Muscle layer of colon (tissue), 2 donors: ENCODE results near the gene DRC1.
"Not testable (repeated sequence)": the region's sequence is repeated elsewhere in the genome, so short reads cannot be mapped to it uniquely, and the experiment has no call there.

Experiments used
- H3K27ac ChIP-seq: one replicate; pipeline ENCODE4 v1.7.0; 2013; ENCODE audit warnings: low read depth, mild to moderate bottlenecking, low read length, moderate library complexity
- H3K27me3 ChIP-seq, 2 donors: one replicate each; pipeline ENCODE4 v1.7.0; 2013; ENCODE audit warnings: low read length in 2 of 2, mild to moderate bottlenecking in 2 of 2; ENCODE audit not compliant: insufficient read depth in 2 of 2, control insufficient read depth in 1 of 2
- H3K36me3 ChIP-seq: one replicate; pipeline ENCODE4 v1.7.0; 2013; ENCODE audit warnings: mild to moderate bottlenecking, low read length; ENCODE audit not compliant: insufficient read depth
- H3K4me1 ChIP-seq: one replicate; pipeline ENCODE4 v1.7.0; 2013; ENCODE audit warnings: mild to moderate bottlenecking, low read length; ENCODE audit not compliant: insufficient read depth
- H3K4me3 ChIP-seq, 2 donors: one replicate each; pipeline ENCODE4 v1.7.0; 2013; ENCODE audit warnings: low read length in 2 of 2, low read depth in 1 of 2, mild to moderate bottlenecking in 1 of 2, moderate library complexity in 1 of 2
- H3K9ac ChIP-seq: one replicate; pipeline ENCODE4 v1.7.0; 2013; ENCODE audit warnings: low read length
- H3K9me3 ChIP-seq: one replicate; pipeline ENCODE4 v1.7.0; 2013; ENCODE audit warnings: mild to moderate bottlenecking, low read length
- donor health status: abdominal sarcoma.
- donor health status: Adenocarcinoma of cecum.

The DRC1 gene

GRCh38 chr2:26369664-26370063 lies 32.1 kb upstream of the DRC1 start:
- H3K4me3 ChIP-seq, H3K4me1 ChIP-seq, H3K36me3 ChIP-seq, H3K9ac ChIP-seq, H3K9me3 ChIP-seq, H3K27me3 ChIP-seq, H3K27ac ChIP-seq: not testable (repeated sequence)

DNA sequence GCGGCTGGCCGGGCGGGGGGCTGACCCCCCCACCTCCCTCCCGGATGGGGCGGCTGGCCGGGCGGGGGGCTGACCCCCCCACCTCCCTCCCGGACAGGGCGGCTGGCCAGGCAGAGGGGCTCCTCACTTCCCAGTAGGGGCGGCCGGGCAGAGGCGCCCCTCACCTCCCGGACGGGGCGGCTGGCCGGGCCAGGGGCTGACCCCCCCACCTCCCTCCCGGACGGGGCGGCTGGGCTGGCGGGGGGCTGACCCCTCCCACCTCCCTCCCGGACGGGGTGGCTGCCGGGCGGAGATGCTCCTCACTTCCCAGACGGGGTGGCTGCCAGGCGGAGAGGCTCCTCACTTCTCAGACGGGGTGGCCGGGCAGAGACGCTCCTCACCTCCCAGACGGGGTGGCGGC lies 30.8 kb upstream of the DRC1 start:
- not testable (repeated sequence) for H3K9me3 ChIP-seq, H3K4me1 ChIP-seq, H3K27me3 ChIP-seq, H3K9ac ChIP-seq, H3K4me3 ChIP-seq, H3K27ac ChIP-seq
- peaks cover 13% of the 10 kb centered on the region for H3K36me3 ChIP-seq

DNA sequence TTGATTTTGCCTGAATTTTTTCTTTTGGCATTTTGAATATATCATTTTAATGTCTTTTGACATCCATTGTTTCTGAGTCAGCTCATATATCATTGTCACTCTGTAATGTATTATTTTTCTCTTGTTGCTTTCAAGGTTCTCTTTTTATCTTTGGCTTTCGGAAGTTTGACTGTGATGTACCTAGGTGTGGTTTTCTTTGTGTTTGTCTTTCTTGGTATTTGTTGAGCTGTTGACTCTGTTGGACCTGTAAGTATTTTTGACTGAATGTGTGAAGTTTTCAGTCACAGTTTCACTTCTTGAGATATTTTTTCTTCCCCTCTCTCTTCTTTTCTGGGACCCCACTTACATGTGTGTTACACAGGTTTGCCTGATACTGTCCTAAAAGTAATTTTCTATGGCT lies 24.9 kb upstream of the DRC1 start:
- H3K4me3 ChIP-seq, result no peak overlapping the region
- no peak overlapping the region for H3K27ac ChIP-seq
- no peaks in the 10 kb centered on the region for H3K27me3 ChIP-seq
- no peaks in the 10 kb centered on the region for H3K9me3 ChIP-seq
- H3K36me3 ChIP-seq, result peaks cover 16% of the 10 kb centered on the region
- no peaks in the 10 kb centered on the region for H3K4me1 ChIP-seq
- H3K9ac ChIP-seq, result no peak overlapping the region

DNA sequence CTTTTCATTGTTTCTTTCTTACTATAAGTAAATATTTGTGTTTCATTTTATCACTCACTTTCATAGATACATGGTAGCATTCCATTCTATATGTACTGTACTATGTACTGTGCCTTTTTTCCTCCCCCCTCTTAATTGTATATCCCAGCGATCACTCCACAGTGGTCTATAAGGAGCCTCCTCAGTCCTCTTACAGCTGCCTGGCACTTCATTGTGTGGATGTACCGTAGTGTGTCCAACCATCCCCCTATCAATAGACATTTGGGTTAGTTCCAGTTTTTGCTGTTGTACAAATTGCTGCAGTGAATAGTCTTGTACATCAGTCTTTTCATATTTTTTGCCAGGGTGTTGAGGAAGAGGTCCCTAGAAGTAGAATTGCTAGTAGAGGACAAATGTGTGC lies 21.4 kb upstream of the DRC1 start:
- Histone ChIP-seq H3K4me1 (no peaks in the 10 kb centered on the region), H3K9me3 (no peaks in the 10 kb centered on the region), H3K36me3 (peaks cover 8% of the 10 kb centered on the region), H3K9ac (no peak overlapping the region), H3K27me3 (no peaks in the 10 kb centered on the region), H3K4me3 (no peak overlapping the region), H3K27ac (no peak overlapping the region)

DNA sequence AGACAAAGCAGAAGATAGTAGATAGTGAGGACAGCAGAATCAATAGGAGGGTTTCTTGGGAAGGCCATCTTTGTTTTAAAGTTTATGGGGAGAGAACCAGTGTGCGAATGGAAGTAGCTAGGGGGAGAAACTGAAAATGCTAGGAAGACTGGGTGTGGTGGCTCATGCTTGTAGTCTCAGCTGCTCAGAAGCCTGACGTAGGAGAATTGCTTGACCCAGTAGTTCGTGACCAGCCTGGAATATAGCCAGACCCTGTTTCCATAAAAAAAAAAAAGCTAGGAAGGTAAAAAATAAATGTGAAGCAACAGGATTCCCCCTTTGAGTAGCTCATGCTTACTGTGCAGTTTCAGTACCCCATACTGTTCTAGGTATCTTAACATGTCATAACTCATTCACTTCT lies 19.2 kb upstream of the DRC1 start:
- Histone ChIP-seq H3K27me3 (no peaks in the 10 kb centered on the region), H3K4me1 (no peaks in the 10 kb centered on the region), H3K27ac (no peak overlapping the region), H3K9ac (no peak overlapping the region), H3K4me3 (no peak overlapping the region), H3K36me3 (no peaks in the 10 kb centered on the region), H3K9me3 (no peaks in the 10 kb centered on the region)

GRCh38 chr2:26384183-26384582 lies 17.5 kb upstream of the DRC1 start:
- H3K9me3 ChIP-seq, result no peaks in the 10 kb centered on the region
- no peak overlapping the region for H3K27ac ChIP-seq
- H3K4me3 ChIP-seq, result no peak overlapping the region
- no peak overlapping the region for H3K9ac ChIP-seq
- H3K36me3 ChIP-seq, result peaks cover 7% of the 10 kb centered on the region
- no peaks in the 10 kb centered on the region for H3K27me3 ChIP-seq
- H3K4me1 ChIP-seq, result no peaks in the 10 kb centered on the region

GRCh38 chr2:26384597-26384996 lies 17.1 kb upstream of the DRC1 start:
- Histone ChIP-seq H3K4me3 (no peak overlapping the region), H3K9ac (no peak overlapping the region), H3K27ac (no peak overlapping the region), H3K36me3 (peaks cover 9% of the 10 kb centered on the region), H3K4me1 (no peaks in the 10 kb centered on the region), H3K9me3 (no peaks in the 10 kb centered on the region), H3K27me3 (no peaks in the 10 kb centered on the region)

GRCh38 chr2:26387189-26387588 lies 14.5 kb upstream of the DRC1 start:
- H3K4me3 ChIP-seq, result no peak overlapping the region
- no peaks in the 10 kb centered on the region for H3K27me3 ChIP-seq
- no peak overlapping the region for H3K27ac ChIP-seq
- H3K36me3 ChIP-seq, result peaks cover 9% of the 10 kb centered on the region
- H3K9ac ChIP-seq, result no peak overlapping the region
- H3K4me1 ChIP-seq, result no peaks in the 10 kb centered on the region
- H3K9me3 ChIP-seq, result no peaks in the 10 kb centered on the region

DNA sequence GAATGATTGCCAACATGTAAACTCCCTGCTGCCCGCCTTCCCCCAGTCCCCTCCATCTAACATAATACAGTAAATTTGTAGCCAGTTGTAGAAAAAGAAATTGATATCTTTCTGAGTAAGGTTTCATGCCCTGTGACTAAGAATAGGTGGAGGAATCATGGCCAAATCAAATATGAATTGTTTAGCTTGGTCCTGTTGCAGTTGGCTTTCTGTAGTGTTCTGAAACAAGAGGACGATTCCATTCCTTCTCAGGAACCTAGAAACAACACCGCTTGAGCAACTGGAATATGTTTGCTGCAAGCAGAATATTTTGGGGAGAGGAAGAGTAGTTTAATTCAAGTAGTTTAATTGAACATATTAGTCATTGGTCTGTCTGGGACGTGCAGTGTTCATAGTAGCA lies 7.0 kb upstream of the DRC1 start:
- no peaks in the 10 kb centered on the region for H3K9me3 ChIP-seq
- no peaks in the 10 kb centered on the region for H3K27me3 ChIP-seq
- no peak overlapping the region for H3K27ac ChIP-seq
- no peak overlapping the region for H3K4me3 ChIP-seq
- no peak overlapping the region for H3K9ac ChIP-seq
- H3K36me3 ChIP-seq, result peaks cover 5% of the 10 kb centered on the region
- no peaks in the 10 kb centered on the region for H3K4me1 ChIP-seq

DNA sequence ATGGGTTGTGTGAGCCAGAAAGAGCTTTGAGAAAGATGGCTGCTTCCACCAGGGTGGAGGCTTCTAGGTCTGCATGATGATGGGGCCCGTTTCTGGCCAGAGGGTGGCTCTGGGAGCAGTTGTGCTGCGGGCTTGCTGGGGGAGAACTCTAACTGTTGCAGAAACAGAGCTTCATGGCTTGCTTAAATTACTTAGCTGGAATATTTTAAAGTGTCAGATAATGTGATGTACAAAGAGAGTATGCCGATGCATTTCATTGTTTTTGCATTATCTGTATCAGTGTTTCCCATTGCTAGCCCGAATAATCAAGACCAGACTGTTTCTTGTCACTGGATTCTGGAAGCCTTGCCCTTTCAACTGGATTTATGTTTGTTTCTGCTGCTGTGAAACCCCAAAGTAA lies 6.3 kb upstream of the DRC1 start:
- H3K4me3 ChIP-seq, result no peak overlapping the region
- H3K27ac ChIP-seq, result no peak overlapping the region
- H3K9me3 ChIP-seq, result no peaks in the 10 kb centered on the region
- no peaks in the 10 kb centered on the region for H3K4me1 ChIP-seq
- no peak overlapping the region for H3K9ac ChIP-seq
- H3K27me3 ChIP-seq, result no peaks in the 10 kb centered on the region
- peaks cover 5% of the 10 kb centered on the region for H3K36me3 ChIP-seq

DNA sequence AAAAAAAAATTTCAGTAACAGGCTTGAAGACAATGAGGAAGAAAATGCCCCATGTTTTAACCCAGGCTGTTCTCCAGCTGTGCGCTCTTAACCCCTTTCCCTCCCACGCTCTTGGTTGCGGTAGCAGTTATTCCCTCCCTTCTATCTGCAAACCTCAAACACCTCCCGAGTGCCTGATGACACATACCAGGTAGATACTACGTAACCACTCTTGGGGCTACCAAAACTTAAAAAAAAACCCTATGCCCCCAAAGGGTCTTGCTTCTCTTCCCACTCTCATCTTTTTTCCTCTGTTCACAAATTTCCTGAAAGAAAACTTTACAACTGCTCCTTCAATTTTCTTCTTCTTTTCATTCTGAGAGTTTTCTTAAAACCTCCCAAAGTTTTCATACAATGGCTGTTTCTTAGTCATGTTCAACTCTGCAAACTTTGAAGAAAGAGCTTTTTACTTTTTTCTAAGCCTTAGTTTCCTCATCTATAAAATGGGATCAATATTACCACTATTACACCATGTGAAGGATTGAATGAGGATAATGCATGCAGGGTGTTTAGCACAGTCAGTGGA lies 4.9 kb upstream of the DRC1 start:
- no peak overlapping the region for H3K4me3 ChIP-seq
- H3K9ac ChIP-seq, result no peak overlapping the region
- no peaks in the 10 kb centered on the region for H3K9me3 ChIP-seq
- H3K27ac ChIP-seq, result no peak overlapping the region
- peaks cover 5% of the 10 kb centered on the region for H3K36me3 ChIP-seq
- H3K4me1 ChIP-seq, result no peaks in the 10 kb centered on the region
- H3K27me3 ChIP-seq, result peaks cover 0 to 3% of the 10 kb centered on the region in 2 donors

DNA sequence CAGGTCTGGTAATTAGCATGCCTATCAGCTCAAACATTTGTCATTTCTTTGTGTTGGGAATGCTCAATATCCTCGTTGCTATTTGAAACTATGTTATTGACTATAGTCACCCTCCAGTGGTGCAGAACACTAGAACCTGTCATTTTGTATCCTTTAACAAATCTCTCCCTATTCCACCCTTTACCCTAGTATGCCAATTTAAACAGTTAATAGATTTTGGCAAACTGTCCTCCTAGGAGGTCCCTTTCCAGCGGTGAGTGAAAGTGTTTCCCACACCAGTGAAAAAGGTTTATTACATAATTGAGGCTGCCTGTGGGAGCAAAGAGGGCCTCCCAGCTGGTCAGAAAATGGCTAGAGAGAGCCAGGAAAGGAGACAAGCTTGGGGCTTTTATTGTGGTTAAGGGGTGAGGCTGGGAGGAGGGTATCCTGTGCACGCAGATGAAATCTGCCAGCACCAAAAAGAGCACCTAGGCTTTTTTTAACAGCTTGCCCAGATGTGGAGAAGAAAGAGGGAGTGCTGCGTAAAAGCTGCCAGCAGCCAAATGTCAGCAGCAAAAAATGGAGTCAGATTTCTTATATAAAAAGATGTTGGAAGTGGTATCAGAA lies 1.8 kb upstream of the DRC1 start:
- peaks cover 0 to 4% of the 10 kb centered on the region in 2 donors for H3K27me3 ChIP-seq

More for the DNA sequence above, 1.8 kb upstream of the DRC1 start:
- H3K4me3 ChIP-seq, result no peak overlapping the region
- no peaks in the 10 kb centered on the region for H3K4me1 ChIP-seq
- H3K9me3 ChIP-seq, result no peaks in the 10 kb centered on the region
- no peak overlapping the region for H3K27ac ChIP-seq
- H3K36me3 ChIP-seq, result no peaks in the 10 kb centered on the region
- no peak overlapping the region for H3K9ac ChIP-seq
